ENCODE measurements around the gene DHCR24.

DHCR24 gene

DNA sequence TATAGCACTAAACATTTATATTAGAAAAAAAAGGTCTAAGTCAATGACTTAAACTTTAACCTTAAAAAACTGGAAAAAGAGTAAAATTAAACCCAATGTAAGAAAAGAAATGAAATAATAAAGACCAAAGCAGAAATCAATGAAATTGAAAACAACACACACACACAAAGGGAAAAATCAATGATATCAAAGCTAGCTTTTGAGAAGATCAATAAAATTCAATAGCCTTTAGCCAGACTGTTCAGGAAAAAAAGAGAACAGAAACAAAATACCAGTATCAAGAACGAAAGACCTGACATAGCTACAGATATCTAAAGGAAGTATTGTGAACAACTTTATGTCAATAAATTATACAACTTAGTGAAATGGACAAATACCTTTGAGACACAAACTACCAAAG is 7.1 kb downstream of the DHCR24 start:
- no peak for DNase-seq (ENCODE audit: low read depth)
- H3K4me3 ChIP-seq (ENCODE audit: low read depth, low read length): no peak overlapping the region
- TF ChIP-seq, protein P1, sequence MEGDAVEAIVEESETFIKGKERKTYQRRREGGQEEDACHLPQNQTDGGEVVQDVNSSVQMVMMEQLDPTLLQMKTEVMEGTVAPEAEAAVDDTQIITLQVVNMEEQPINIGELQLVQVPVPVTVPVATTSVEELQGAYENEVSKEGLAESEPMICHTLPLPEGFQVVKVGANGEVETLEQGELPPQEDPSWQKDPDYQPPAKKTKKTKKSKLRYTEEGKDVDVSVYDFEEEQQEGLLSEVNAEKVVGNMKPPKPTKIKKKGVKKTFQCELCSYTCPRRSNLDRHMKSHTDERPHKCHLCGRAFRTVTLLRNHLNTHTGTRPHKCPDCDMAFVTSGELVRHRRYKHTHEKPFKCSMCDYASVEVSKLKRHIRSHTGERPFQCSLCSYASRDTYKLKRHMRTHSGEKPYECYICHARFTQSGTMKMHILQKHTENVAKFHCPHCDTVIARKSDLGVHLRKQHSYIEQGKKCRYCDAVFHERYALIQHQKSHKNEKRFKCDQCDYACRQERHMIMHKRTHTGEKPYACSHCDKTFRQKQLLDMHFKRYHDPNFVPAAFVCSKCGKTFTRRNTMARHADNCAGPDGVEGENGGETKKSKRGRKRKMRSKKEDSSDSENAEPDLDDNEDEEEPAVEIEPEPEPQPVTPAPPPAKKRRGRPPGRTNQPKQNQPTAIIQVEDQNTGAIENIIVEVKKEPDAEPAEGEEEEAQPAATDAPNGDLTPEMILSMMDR (IDR thresholded peaks at IDR 0.05; ENCODE audit: low read depth, low read length, missing control alignments): no peak

- H3K4me3 ChIP-seq (ENCODE audit: low read depth, low read length): no peak overlapping the region
- TF ChIP-seq, protein P1 (IDR thresholded peaks at IDR 0.05; ENCODE audit: low read depth, low read length, missing control alignments): no peak
Measured at GRCh38 chr1:54876814-54877213, 10.2 kb downstream of the DHCR24 start.

DNA sequence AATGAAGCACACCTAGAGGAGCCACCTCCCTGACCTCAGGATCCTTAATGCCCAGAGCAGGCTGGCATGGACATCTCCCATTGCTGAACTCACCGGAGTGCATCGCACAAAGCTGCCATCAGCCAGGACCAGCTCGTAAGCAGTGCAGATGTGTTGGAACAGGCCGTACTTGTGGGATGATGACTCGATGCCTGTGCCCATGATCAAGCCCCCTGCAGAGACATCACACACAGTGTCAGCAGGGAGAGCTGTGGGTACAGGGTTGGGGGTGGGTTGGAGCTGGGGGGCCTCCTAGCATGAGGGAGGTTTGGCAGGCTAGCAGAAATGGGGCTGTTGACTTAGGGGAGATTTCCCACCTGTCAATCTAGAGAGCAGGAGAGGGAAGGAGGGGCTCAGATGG is 12.0 kb downstream of the DHCR24 start:
- TF ChIP-seq, protein P1 (IDR thresholded peaks at IDR 0.05; ENCODE audit: low read depth, low read length, missing control alignments): no peak
- no peak for DNase-seq (ENCODE audit: low read depth)

More at GRCh38 chr1:54876814-54877213, 10.2 kb downstream of the DHCR24 start:
- DNase-seq (ENCODE audit: low read depth): no peak

GRCh38 chr1:54874079-54874830 is 12.7 kb downstream of the DHCR24 start:
- no peak overlapping the region for H3K4me3 ChIP-seq (ENCODE audit: low read depth, low read length)
- TF ChIP-seq, protein P1 (IDR thresholded peaks at IDR 0.05; ENCODE audit: low read depth, low read length, missing control alignments): no peak
- DNase-seq (ENCODE audit: low read depth): no peak

More for the DNA sequence above, 12.0 kb downstream of the DHCR24 start:
- H3K4me3 ChIP-seq (ENCODE audit: low read depth, low read length): no peak overlapping the region

DNA sequence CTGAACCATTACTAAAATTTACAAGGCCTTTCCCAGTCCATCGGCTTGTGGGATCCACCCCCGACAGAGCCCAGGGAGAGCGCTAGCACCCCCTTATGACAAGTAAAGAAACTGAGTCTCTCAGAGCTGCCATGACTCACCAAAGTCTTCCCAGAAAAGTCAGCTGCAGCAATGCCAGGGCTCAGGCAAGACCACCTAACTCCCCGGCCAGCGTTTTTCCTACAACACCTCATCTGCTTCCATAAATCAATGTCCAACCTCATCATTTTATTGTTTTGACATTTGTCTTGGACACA is 15.0 kb downstream of the DHCR24 start:
- TF ChIP-seq, protein P1 (IDR thresholded peaks at IDR 0.05; ENCODE audit: low read depth, low read length, missing control alignments): no peak
- H3K4me3 ChIP-seq (ENCODE audit: low read depth, low read length): no peak overlapping the region
- no peak for DNase-seq (ENCODE audit: low read depth)

DNA sequence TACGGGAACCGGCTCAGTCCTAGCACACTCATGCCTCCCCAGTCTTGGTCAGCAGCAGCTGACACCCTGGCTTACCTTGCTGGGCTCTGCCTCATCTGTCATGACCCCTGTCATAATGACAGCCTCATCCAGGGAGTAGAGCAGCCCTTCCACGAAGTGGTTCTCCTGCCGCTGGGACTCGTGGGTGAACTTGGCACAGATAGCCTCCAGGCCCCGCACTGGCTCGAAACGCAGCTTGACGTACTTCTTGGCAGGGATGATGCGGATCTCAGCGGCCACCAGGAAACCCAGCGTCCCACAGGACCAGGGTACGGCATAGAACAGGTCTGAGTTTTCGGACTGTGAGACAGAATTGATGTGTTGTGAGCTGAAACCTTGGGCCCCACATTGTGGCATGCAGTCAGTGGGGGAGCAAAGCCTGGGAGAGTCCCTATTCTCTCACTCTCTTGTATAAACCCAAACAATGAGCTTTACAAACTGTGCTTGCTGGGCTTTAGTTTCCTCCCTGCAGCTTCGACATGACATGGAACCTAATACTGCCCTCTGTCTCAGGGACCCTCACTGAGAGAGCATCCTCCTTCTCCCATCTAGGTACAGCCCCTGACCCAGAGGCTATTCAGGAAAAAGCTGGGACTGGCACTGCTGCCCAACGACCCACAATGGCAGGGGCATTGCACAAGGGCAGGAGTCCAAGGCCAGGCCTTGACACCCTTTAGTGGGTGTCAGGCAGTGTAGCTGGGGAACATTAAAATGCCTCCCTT is 15.5 kb downstream of the DHCR24 start:
- DNase-seq (ENCODE audit: low read depth): no peak
- TF ChIP-seq, protein P1 (IDR thresholded peaks at IDR 0.05; ENCODE audit: low read depth, low read length, missing control alignments): no peak
- H3K4me3 ChIP-seq (ENCODE audit: low read depth, low read length): no peak overlapping the region
